Activated effector memory CD4-positive, alpha-beta T cell treated with anti-CD3 and anti-CD28 coated beads, Interleukin-2, amount 50 U/mL, for 16 hours (primary cell): ENCODE measurements around the gene MTMR1.

Experiments used
- DNase-seq: peaks from one replicate; pipeline ENCODE4 v3.0.0-alpha.2; 2020

MTMR1 gene

DNA sequence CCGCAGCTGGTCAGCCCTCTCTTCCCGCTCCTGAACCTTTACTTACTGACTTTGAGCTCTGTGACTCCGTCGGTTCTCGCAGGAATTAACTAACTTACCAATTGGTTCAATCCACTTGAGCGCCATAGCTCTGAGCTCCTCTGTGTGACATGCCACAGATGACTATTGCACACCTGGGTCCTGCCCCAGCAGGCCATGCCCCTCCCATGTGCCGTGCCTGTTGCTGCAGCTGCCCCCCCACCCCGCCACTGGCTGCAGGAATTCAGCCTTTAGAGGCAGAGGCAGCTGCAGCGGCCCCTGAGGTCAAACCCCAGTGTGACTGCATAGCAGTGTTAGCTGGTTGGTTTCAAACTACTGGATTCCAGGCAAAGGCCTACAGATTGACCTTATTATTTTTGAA, 70.6 kb downstream of the MTMR1 start:
- DNase-seq: no peak

- no peak for DNase-seq
Measured at GRCh38 chrX:150765237-150765636, 72.0 kb downstream of the MTMR1 start.

GRCh38 chrX:150765782-150766350, 72.7 kb downstream of the MTMR1 start:
- DNase-seq: no peak

- no peak for DNase-seq
Measured at GRCh38 chrX:150766351-150767044, 73.3 kb downstream of the MTMR1 start.

GRCh38 chrX:150767045-150767395, 73.8 kb downstream of the MTMR1 start:
- DNase-seq: no peak

GRCh38 chrX:150767475-150768131, 74.4 kb downstream of the MTMR1 start:
- DNase-seq: no peak

- DNase-seq: no peak
Measured at GRCh38 chrX:150768132-150768485, 74.9 kb downstream of the MTMR1 start.

DNA sequence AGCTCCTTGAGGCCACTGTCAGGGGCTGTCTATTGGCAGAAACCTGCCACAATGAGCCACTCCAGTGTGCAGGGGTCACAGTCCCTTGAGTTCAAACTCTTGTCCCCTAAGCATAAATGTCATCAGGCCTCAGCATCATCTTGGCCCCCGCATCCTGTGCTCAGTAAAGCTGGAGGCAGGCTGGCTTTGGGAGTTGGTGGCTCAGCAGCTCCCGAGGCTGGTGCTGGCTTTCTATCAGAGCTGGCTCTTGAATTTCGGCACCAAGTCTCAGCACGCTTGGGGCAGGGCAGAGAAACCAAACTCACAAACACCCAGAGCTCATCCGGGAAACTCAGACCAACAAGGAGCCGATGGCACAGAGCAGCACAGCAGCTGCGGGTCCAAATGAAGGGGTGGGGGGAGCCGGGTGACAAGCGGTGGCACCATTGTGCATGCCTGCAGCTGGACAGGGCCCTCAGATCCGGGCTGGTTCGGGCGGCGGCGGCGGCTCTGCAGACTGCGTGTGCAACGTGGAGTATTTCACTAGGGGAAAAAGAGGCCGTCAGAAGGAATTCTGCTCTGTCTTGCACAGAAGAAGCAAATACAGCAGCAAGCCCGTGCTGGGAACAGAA, 75.5 kb downstream of the MTMR1 start:
- no peak for DNase-seq

DNA sequence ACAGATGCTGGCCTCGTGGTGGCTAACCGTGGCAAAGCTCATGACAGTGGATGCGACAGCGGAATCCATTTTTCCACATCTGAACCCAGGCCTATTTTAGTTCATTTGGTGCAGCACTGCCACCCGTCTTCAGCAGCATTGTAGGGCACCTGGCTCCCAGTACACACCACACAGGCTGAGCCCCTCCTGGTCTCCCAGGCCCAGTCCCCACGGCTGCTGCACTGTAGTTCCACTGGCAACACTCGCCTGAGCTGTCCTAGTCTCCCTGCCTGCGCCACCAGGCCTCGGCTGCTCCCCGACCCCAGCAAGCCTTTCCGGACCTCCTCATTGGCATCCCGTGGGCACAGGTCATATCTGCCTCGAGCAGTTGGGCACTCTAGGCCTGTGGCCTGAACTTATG, 76.2 kb downstream of the MTMR1 start:
- no peak for DNase-seq

DNA sequence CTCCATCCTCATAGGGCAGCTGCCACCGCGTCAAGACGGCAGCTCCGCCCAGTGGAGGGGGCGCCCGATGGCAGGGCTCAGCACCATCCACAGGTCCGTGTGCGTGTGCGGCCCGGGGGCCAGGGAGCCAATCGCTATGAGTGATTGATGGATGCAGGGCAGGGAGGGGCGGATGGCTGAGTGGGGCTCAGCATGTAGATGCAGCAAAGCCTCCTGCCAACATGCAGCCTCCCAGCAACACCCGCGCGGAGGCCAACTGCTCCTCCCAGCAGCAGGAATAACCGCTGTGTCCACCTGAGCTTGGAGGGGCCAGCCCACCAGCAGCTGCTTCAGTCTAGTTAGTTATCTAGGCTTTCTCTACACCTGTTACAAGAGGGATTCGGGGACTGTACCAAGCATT, 77.4 kb downstream of the MTMR1 start:
- no peak for DNase-seq

GRCh38 chrX:150771116-150771515, 77.9 kb downstream of the MTMR1 start:
- DNase-seq: no peak

- DNase-seq: peak; percentile 89
Measured at GRCh38 chrX:150772150-150772970, 79.2 kb downstream of the MTMR1 start.

DNA sequence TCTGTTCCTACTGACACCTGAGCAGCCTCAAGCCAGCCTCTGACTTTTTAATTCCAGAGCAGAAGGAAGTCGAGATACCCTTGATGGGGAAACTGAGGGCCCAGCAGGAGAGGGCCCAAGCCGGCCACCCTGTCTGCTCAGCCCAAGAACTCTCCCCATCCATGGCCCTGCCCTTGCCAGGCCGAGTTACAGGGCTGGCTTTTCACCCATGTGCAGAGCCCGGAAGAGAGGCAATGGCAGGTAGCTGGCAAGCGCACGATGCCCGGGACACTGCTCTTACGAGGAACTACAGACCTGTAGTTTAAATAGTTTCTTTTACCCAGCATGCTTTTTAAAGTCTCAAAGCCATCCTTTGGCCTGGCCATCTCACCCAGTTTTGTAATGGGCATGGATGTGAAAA, 79.9 kb downstream of the MTMR1 start:
- DNase-seq: no peak

DNA sequence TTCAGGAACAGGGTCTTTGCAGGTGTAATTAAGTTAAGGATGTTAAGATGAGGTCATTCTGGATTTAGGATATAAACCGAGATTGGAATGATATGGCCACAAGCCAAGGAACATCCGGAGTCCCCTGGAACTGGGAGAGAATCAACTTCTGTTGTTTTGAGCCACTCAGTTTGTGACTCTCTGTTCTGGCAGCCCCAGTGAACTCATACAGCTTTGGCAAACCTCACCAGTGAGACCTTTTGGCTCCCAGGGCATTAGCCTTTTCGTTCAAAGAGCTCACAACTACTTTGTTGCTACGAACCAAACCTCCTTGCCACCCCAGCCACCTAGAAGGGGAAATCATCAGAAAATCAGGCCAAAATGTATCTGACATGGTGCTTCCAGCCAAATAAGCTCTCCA, 80.4 kb downstream of the MTMR1 start:
- DNase-seq: no peak

- DNase-seq: no peak
Measured at GRCh38 chrX:150774798-150775568, 81.8 kb downstream of the MTMR1 start.

DNA sequence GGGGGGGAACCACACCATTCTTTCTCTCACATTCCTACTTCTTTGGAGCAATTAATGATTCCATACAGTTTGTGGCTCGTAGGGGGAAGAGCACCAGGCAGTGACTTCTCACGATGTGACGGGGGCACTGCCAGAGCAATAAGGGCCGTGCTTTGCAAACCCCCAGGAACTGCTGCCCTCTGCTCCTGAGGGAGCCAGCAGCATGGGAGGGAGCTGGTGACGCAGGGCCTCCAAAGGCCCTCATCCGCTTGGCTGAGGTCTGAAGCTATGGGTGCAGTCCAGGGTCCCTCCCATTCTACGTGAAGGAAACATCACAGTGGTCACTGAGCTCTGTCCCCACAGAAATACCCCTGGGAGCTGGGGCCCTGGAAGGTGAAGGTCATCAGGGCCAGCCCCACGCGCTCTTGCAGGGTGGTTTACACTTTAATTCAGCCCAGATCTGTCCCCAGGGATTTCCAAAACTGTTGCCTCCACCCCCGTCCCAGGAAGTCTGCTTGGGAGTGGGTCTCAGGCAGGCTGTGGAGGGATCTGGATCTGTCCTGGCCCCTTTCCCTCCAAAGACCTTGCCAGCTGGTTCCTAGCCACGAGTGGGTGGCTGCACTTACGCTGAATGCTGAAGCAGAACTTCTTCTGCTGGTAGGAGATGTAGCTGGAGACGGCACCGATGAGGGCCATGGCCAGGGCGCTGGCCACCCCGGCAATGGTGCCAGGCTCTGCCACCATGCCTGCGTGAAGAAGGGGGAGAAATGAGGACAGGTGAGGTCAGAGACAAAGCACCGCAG, 82.6 kb downstream of the MTMR1 start:
- no peak for DNase-seq

DNA sequence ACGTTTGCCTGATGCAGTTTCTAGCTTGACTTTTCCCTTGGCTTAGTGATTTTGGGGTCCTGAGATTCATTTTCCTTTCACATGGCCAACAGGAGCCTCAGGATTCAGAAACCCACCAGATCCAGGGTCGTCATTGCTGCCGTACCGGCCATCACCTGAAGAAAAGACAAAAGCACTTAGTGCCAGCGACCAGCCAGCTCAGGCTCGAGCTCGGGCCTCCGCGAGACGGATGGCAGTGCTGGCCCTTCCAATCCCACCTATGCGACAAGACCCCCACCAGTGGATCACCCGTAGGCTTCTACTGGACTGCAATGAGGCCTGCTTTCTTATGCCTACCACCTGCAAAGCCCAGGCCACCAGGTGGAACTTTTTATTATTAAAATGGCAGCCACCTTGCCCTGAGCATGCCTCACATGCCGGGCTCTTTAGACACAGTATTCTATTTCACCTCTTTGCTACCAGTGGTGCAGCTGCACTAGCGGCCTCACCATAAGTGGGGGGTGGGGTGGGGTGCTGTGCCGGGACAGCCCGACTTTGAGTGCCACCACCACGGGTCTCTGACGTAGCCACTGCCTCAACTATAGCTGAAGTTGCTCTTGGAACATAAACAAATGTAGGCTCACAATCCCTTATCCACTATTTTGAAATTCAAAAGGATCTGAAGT, 84.3 kb downstream of the MTMR1 start:
- no peak for DNase-seq

- no peak for DNase-seq
Measured at GRCh38 chrX:150779385-150779784, 86.2 kb downstream of the MTMR1 start.

GRCh38 chrX:150781677-150782076, 88.5 kb downstream of the MTMR1 start:
- no peak for DNase-seq

GRCh38 chrX:150790021-150790420, 96.8 kb downstream of the MTMR1 start:
- no peak for DNase-seq

DNA sequence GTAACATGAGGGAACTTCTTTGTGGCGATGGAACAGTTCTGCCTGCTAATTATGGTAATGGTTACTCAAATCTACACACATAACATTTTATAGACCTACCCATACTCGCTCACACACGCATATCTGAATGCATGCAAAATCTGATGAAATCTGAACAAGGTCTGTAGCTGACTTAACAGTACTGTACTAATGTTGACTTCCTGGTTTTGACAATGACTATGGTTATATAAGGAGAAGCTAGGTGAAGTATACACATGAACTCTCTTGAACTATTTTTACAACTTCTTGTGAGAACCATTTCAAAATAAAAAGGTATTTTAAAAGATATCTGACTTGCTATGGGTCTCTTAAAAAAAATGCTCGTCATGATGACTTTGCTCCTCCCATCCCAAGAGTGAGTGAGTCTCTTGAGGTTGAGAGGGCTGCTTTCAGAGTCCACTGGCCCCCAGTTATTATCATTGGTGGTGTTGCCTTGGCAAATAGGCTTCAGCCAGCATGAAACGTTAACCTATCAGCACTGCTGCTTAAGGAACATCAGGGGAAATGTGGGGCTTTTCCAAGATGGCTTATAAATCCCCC, 99.8 kb downstream of the MTMR1 start:
- no peak for DNase-seq
